ENCODE measurements around the gene NDUFA8.

The NDUFA8 gene

GRCh38 chr9:122099271-122099869 is 60.2 kb downstream of the NDUFA8 start:
- peak; percentile 55 to 72 (median 63) for DNase-seq (ENCODE audit: low read depth in 3 of 3)

DNA sequence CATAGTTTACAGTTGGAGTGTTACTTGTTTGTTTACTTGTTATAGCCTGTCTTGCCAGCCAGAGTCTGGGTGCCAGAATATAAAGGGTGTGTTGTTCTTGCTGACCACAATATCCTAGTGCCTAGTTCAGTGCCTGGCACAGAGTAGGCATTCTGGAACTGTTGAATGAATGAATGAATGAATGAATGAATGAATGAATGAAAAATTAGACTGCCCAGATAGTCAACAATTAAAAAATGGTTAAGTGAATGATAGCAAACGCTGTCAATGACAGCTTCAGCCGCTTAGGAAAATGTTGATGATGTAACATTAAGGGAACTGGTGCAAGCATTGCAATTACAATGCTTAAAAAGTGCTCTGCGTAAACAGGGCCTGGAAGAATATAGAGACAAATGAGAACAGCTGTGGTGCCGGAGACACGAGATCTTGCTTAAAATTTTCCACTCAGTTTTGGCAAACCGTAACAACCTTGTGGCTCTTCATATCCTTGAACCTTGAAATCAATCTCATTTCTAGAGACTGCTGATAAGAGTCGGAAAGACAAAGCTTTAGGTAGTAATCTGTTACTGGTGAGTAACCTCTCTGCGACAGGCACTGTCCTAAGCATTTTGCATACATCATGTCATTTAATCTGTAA is 61.8 kb downstream of the NDUFA8 start:
- DNase-seq (ENCODE audit: low read depth in 3 of 3): no peak

- DNase-seq (ENCODE audit: low read depth in 3 of 3): no peak
Observed at GRCh38 chr9:122096620-122097415, 62.8 kb downstream of the NDUFA8 start.

DNA sequence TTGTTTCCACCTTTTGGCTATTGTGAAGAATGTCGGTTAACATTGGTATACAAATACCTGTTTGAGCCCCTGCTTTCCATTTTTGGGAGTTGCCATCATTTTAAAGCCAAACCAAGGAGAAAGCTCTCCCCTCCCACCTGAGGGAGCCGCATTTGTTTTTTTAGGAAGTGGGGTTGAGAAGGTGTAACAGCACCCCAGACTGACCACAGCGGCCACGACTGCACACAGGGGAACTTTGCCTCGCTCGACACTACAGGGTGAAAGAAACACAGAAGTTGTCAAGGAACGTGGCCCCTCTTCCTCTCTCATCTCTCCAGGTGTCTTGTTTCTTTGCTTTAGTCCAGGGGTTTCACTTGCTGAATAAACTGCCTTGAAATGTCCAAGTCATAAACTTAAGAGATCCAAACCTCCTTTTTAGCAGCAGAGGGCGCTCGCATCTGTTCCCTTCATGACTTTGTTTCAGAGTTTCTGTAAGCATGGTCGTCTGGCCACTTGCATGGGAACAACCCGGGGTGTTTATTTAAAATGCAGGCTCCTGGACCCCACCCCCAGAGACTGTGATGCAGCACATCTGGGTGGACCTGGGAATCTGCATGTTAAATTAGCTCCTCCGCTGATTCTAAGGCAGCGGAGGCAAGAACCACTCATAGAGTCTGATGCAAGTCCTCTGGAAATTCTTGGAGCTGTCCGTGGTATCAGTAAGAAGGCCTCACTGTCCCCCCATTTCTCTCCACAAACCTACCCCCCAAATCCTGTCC is 64.4 kb downstream of the NDUFA8 start:
- peak; percentile 18 to 37 (median 25) for DNase-seq (ENCODE audit: low read depth in 3 of 3)
